ENCODE results near the gene SYT1. TPM values are rescaled to one million over a fixed set of nuclear protein-coding genes. Genes with fewer than 3 reads are reported as not detected.

The SYT1 gene
- total and polyA plus RNA-seq, 2 of the 4 experiments (the other 2 are of a cell fraction): 2.8 to 3.0 TPM

- DNase-seq: no peak
Observed at GRCh38 chr12:79360286-79360685, 495.7 kb downstream of the SYT1 start.

More at GRCh38 chr12:79360286-79360685, 495.7 kb downstream of the SYT1 start:
- H2BK20ac ChIP-seq (ENCODE audit: low read depth, low read length): no peak overlapping the region
- intact Hi-C loops (cut with micrococcal nuclease) (no loop called here), in situ Hi-C loops (cut with MboI; ENCODE audit: low sequenced_read_pairs) (loop anchor here (25.0 kb wide), 1 partner anchor 1173 kb away; no protein-coding TSS in a partner anchor), dilution Hi-C loops (cut with HindIII; ENCODE audit: low sequenced_read_pairs, unreplicated experiment) (no loop called here)
- BruUV-seq (replicated peaks): no TSS peak
- H2BK5ac ChIP-seq (ENCODE audit: low read depth, low read length, poor library complexity, severe bottlenecking): no peak overlapping the region
- no peaks in the 10 kb centered on the region for H3K36me3 ChIP-seq (ENCODE audit: control insufficient read depth, insufficient read depth, low read length)
- no peak overlapping the region for H3K4ac ChIP-seq (ENCODE audit: low read depth, low read length)
- no peaks in the 10 kb centered on the region for H3K9me1 ChIP-seq (ENCODE audit: insufficient read depth, low read length)
- ChIA-PET CTCF (no interaction called here), POLR2A (ENCODE audit: unreplicated experiment) (no interaction called here)
- H2AFZ ChIP-seq (replicated peaks; ENCODE audit: low read length, poor library complexity): no peak overlapping the region
- H3K9me3 ChIP-seq (ENCODE audit: control insufficient read depth, insufficient read depth, low read length): no peaks in the 10 kb centered on the region
- ATAC-seq (ENCODE audit: low read depth): no peak
- no peak overlapping the region for H3K27ac ChIP-seq (ENCODE audit: insufficient read depth, low read length)
- H3K14ac ChIP-seq (replicated peaks; ENCODE audit: low read depth, low read length): no peak overlapping the region
- H2BK120ac ChIP-seq (ENCODE audit: low read depth, low read length): no peak overlapping the region
- H3K56ac ChIP-seq (ENCODE audit: extremely low read depth, insufficient read depth, low read length): no peak overlapping the region
- H4K5ac ChIP-seq (ENCODE audit: low read depth, low read length): no peak overlapping the region
- no peak overlapping the region for H3K18ac ChIP-seq (ENCODE audit: low read depth, low read length)
- no peaks in the 10 kb centered on the region for H4K20me1 ChIP-seq (ENCODE audit: insufficient read depth, low read length)
- no peak overlapping the region for H4K91ac ChIP-seq (ENCODE audit: insufficient read depth, low read depth, low read length)
- no peak overlapping the region for H3K9ac ChIP-seq (ENCODE audit: low read depth, low read length)
- no peak overlapping the region for H3K4me2 ChIP-seq (ENCODE audit: low read depth, low read length)
- no peak overlapping the region for H4K8ac ChIP-seq (ENCODE audit: low read depth in 2 of 2, low read length in 2 of 2)
- no peak overlapping the region for H2BK15ac ChIP-seq (ENCODE audit: low read depth, low read length)
- no peak overlapping the region for H3K23ac ChIP-seq (ENCODE audit: low read depth, low read length)
- no peaks in the 10 kb centered on the region for H3K79me1 ChIP-seq (ENCODE audit: low read depth in 1 of 2, low read length in 2 of 2)
- H3K4me1 ChIP-seq (ENCODE audit: control insufficient read depth, insufficient read depth, low read length): no peaks in the 10 kb centered on the region
- no peak overlapping the region for H3K4me3 ChIP-seq (ENCODE audit: insufficient read depth, low read depth, low read length)
- no peak overlapping the region for H2AK9ac ChIP-seq (replicated peaks; ENCODE audit: low read depth, low read length, poor library complexity)
- H3K27me3 ChIP-seq (ENCODE audit: control insufficient read depth, insufficient read depth, low read length): no peaks in the 10 kb centered on the region
- no peak overlapping the region for H2AK5ac ChIP-seq (ENCODE audit: low read depth, low read length)
- no CpG with 5 or more reads among the region's 1 CpG for WGBS, 2 experiments (ENCODE audit: extremely low coverage in 2 of 2, insufficient read length in 1 of 2)
- no peak for TF ChIP-seq BHLHE40 (IDR thresholded peaks at IDR 0.05; ENCODE audit: low read depth, low read length)
- TF ChIP-seq NFE2L2 (IDR thresholded peaks at IDR 0.05; ENCODE audit: low read depth, low read length): no peak
- TF ChIP-seq CHD1 (IDR thresholded peaks at IDR 0.05; ENCODE audit: low read depth, low read length): no peak
- no peak for TF ChIP-seq RAD21 (IDR thresholded peaks at IDR 0.05; ENCODE audit: low read length)
- no peak for TF ChIP-seq MAFK (IDR thresholded peaks at IDR 0.05; ENCODE audit: low read depth, low read length)
- no peak for TF ChIP-seq CEBPB (IDR thresholded peaks at IDR 0.05; ENCODE audit: low read depth, low read length)
- TF ChIP-seq RCOR1 (IDR thresholded peaks at IDR 0.05; ENCODE audit: insufficient replicate concordance, low read length): no peak
